Measurements from ENCODE around the gene LPAR3. TPM values are rescaled to one million over a fixed set of nuclear protein-coding genes. Genes with fewer than 3 reads are reported as not detected.

Gene LPAR3
- total RNA-seq, 2 experiments from 2014 or later: 0.74 to 1.1 TPM

DNA sequence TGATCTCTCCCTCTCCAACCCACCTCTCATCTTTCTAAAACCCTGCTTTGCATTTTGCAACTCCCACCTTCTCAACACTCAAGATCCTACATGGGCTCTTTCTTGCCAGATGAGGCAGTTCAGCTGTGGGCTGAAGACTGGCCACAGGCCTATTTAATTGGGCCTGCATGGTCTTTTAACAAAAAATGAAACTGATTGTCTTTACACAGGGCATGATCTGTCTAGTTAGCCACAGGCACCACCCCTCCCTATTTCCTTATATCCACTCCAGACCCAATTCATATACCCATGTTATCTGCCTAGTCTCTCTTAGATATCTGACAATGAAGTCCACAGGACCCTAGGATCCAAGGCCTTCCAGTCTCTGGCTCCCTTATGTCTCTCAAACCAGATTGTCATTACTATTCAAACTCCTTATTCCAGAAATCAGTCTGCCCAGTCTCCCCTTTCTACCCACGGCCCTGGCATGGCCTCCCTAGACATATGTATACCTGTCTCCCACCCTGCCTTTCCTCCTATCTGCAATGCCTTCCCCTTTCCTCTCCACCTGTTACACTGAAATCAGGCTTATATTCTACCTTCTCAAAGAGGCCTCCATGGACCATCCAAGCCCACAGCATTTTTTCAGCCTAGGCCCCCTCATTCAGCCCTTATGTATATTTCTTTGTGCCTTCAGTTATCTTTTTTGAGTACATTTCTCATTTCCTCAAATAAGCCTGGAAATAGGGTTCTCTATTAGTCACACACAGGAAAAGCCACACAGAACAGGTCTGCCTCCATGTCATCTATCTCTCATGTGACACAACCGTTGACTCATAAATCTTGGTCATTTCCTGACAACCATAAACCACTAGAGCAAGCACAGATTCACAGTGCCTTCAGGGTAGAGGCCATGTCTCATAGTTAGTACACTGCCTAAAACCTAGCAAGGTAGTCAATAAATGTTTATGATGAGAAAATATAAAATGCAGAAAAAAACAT is 39.0 kb downstream of the LPAR3 start:
- CTCF ChIA-PET: interaction anchor here (0.6 kb wide), 1 partner anchor 24 kb away, joined by 4 read pairs; no protein-coding TSS in a partner anchor
- Mint-ChIP-seq H3K27me3 (ENCODE audit: low read depth) (no peaks in the 10 kb centered on the region), H3K4me1 (ENCODE audit: low read depth) (peaks cover 35% of the 10 kb centered on the region), H3K36me3 (ENCODE audit: low read depth) (peaks cover 3% of the 10 kb centered on the region), H3K4me3 (no peak overlapping the region), H3K27ac (peak overlapping the region; percentile 80), H3K9me3 (no peaks in the 10 kb centered on the region)
- intact Hi-C loops (cut with micrococcal nuclease): loop anchor here (1.0 to 10.0 kb wide), 12 partner anchors 8 to 1349 kb away; partner anchors contain the start of genes BCL10, LPAR3, MCOLN2 and PRKACB
- peak; percentile 64 for DNase-seq

- Mint-ChIP-seq H3K4me3 (no peak overlapping the region), H3K4me1 (ENCODE audit: low read depth) (peaks cover 40% of the 10 kb centered on the region), H3K27me3 (ENCODE audit: low read depth) (no peaks in the 10 kb centered on the region), H3K36me3 (ENCODE audit: low read depth) (peaks cover 3% of the 10 kb centered on the region), H3K27ac (no peak overlapping the region), H3K9me3 (no peaks in the 10 kb centered on the region)
- no peak for DNase-seq
- CTCF ChIA-PET: no interaction called here
- intact Hi-C loops (cut with micrococcal nuclease): loop anchor here (5.0 to 10.0 kb wide), 3 partner anchors 550 to 1347 kb away; partner anchors contain the start of genes PRKACB and SAMD13
These were observed 41.2 kb downstream of the LPAR3 start for GRCh38 chr1:84851839-84852238.

GRCh38 chr1:84849357-84849975 is 43.5 kb downstream of the LPAR3 start:
- intact Hi-C loops (cut with micrococcal nuclease): no loop called here
- Mint-ChIP-seq H3K9me3 (no peaks in the 10 kb centered on the region), H3K27ac (no peak overlapping the region), H3K36me3 (ENCODE audit: low read depth) (peaks cover 3% of the 10 kb centered on the region), H3K27me3 (ENCODE audit: low read depth) (no peaks in the 10 kb centered on the region), H3K4me1 (ENCODE audit: low read depth) (peaks cover 26% of the 10 kb centered on the region), H3K4me3 (no peak overlapping the region)
- CTCF ChIA-PET: interaction anchor here (2.4 kb wide), 1 partner anchor 86 kb away, joined by 5 read pairs; no protein-coding TSS in a partner anchor
- DNase-seq: no peak

- intact Hi-C loops (cut with micrococcal nuclease): no loop called here
- DNase-seq: peak; percentile 17
- CTCF ChIA-PET: interaction anchor here (0.5 to 2.4 kb wide), 6 partner anchors 16 to 357 kb away, joined by 3 to 5 read pairs (median 4); no protein-coding TSS in a partner anchor
- Mint-ChIP-seq H3K27ac (no peak overlapping the region), H3K36me3 (ENCODE audit: low read depth) (peaks cover 3% of the 10 kb centered on the region), H3K4me1 (ENCODE audit: low read depth) (peaks cover 14% of the 10 kb centered on the region), H3K9me3 (no peaks in the 10 kb centered on the region), H3K27me3 (ENCODE audit: low read depth) (no peaks in the 10 kb centered on the region), H3K4me3 (no peak overlapping the region)
These were observed 45.5 kb downstream of the LPAR3 start for GRCh38 chr1:84847253-84848250.

- CTCF ChIA-PET: interaction anchor here (0.7 kb wide), 1 partner anchor 356 kb away, joined by 3 read pairs; no protein-coding TSS in a partner anchor
- no peak for DNase-seq
- intact Hi-C loops (cut with micrococcal nuclease): no loop called here
- Mint-ChIP-seq H3K27me3 (ENCODE audit: low read depth) (no peaks in the 10 kb centered on the region), H3K9me3 (no peaks in the 10 kb centered on the region), H3K36me3 (ENCODE audit: low read depth) (no peaks in the 10 kb centered on the region), H3K4me1 (ENCODE audit: low read depth) (peaks cover 14% of the 10 kb centered on the region), H3K27ac (no peak overlapping the region), H3K4me3 (no peak overlapping the region)
These were observed 46.6 kb downstream of the LPAR3 start for GRCh38 chr1:84846387-84846786.

GRCh38 chr1:84845357-84845756 is 47.6 kb downstream of the LPAR3 start:
- Mint-ChIP-seq H3K4me1 (ENCODE audit: low read depth) (peaks cover 14% of the 10 kb centered on the region), H3K4me3 (no peak overlapping the region), H3K27me3 (ENCODE audit: low read depth) (no peaks in the 10 kb centered on the region), H3K27ac (no peak overlapping the region), H3K36me3 (ENCODE audit: low read depth) (no peaks in the 10 kb centered on the region), H3K9me3 (no peaks in the 10 kb centered on the region)
- intact Hi-C loops (cut with micrococcal nuclease): no loop called here
- DNase-seq: no peak
- CTCF ChIA-PET: no interaction called here

DNA sequence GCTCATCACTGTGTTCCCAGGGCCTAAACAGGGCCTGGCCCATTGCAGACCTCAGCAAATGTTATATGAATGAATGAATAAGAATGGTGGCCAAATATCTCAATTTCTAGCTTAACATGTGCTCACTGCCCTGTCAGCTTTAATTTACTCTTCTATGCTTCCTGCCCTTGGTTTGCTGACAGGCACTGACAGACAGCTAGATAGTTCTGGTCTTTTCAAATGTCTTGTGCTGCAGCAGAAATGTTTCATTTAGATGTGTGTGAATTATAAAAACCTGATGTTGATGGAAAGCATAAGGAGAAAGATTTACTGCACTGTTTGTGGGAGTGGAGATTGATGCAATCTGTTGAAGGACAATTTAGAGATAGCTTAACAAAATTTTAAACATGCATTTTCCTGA is 48.9 kb downstream of the LPAR3 start:
- no peak overlapping the region for H3K4me3 Mint-ChIP-seq
- no peaks in the 10 kb centered on the region for H3K36me3 Mint-ChIP-seq (ENCODE audit: low read depth)
- H3K4me1 Mint-ChIP-seq (ENCODE audit: low read depth): peaks cover 14% of the 10 kb centered on the region
- H3K27me3 Mint-ChIP-seq (ENCODE audit: low read depth): no peaks in the 10 kb centered on the region
- CTCF ChIA-PET: interaction anchor here (1.7 kb wide), 2 partner anchors 62 to 91 kb away, joined by 4 to 5 read pairs; no protein-coding TSS in a partner anchor
- intact Hi-C loops (cut with micrococcal nuclease): no loop called here
- no peak for DNase-seq
- H3K27ac Mint-ChIP-seq: no peak overlapping the region
- H3K9me3 Mint-ChIP-seq: no peaks in the 10 kb centered on the region

DNA sequence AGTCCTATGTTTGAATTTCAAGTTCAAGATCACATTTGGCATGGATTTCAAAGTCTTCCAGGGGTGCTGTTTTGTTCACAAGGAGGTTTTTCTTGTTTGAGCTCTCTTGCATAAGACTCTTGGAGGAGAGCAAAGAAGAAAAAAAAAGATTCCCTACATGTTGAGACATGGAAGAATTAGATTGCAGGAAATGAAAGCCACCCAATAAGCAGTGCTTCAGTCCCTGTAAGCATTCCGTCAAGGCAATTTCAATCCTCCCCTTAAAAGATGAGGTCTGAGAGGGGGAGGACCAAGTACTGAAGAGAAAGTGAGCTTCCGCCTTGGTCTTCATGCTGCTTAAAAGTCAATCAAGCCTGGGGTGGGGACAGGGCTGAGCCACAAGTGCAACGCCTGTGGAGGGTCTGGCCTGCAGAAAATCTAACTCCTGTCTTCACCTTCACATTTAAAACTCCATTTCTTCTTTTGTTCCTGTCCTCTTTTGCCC is 50.2 kb downstream of the LPAR3 start:
- H3K4me1 Mint-ChIP-seq (ENCODE audit: low read depth): peaks cover 10% of the 10 kb centered on the region
- intact Hi-C loops (cut with micrococcal nuclease): no loop called here
- H3K9me3 Mint-ChIP-seq: no peaks in the 10 kb centered on the region
- no peaks in the 10 kb centered on the region for H3K27me3 Mint-ChIP-seq (ENCODE audit: low read depth)
- CTCF ChIA-PET: interaction anchor here (1.7 kb wide), 2 partner anchors 60 to 92 kb away, joined by 4 to 5 read pairs; no protein-coding TSS in a partner anchor
- H3K36me3 Mint-ChIP-seq (ENCODE audit: low read depth): no peaks in the 10 kb centered on the region
- no peak overlapping the region for H3K4me3 Mint-ChIP-seq
- H3K27ac Mint-ChIP-seq: no peak overlapping the region
- no peak for DNase-seq

- peaks cover 3% of the 10 kb centered on the region for H3K4me1 Mint-ChIP-seq (ENCODE audit: low read depth)
- H3K9me3 Mint-ChIP-seq: no peaks in the 10 kb centered on the region
- no peak overlapping the region for H3K4me3 Mint-ChIP-seq
- intact Hi-C loops (cut with micrococcal nuclease): no loop called here
- DNase-seq: no peak
- no peaks in the 10 kb centered on the region for H3K27me3 Mint-ChIP-seq (ENCODE audit: low read depth)
- H3K36me3 Mint-ChIP-seq (ENCODE audit: low read depth): no peaks in the 10 kb centered on the region
- CTCF ChIA-PET: no interaction called here
- H3K27ac Mint-ChIP-seq: no peak overlapping the region
These were observed 51.0 kb downstream of the LPAR3 start for GRCh38 chr1:84841971-84842370.

GRCh38 chr1:84840346-84840745 is 52.7 kb downstream of the LPAR3 start:
- CTCF ChIA-PET: interaction anchor here (1.0 kb wide), 1 partner anchor 40 kb away, joined by 3 read pairs; no protein-coding TSS in a partner anchor
- H3K27ac Mint-ChIP-seq: no peak overlapping the region
- no peak for DNase-seq
- H3K36me3 Mint-ChIP-seq (ENCODE audit: low read depth): no peaks in the 10 kb centered on the region
- intact Hi-C loops (cut with micrococcal nuclease): no loop called here
- no peak overlapping the region for H3K4me3 Mint-ChIP-seq
- H3K4me1 Mint-ChIP-seq (ENCODE audit: low read depth): peaks cover 2% of the 10 kb centered on the region
- H3K27me3 Mint-ChIP-seq (ENCODE audit: low read depth): no peaks in the 10 kb centered on the region
- H3K9me3 Mint-ChIP-seq: no peaks in the 10 kb centered on the region

- no peaks in the 10 kb centered on the region for H3K9me3 Mint-ChIP-seq
- intact Hi-C loops (cut with micrococcal nuclease): no loop called here
- no peaks in the 10 kb centered on the region for H3K36me3 Mint-ChIP-seq (ENCODE audit: low read depth)
- no peak for DNase-seq
- H3K4me3 Mint-ChIP-seq: no peak overlapping the region
- CTCF ChIA-PET: interaction anchor here (1.0 kb wide), 2 partner anchors 41 to 55 kb away, joined by 3 read pairs; no protein-coding TSS in a partner anchor
- no peaks in the 10 kb centered on the region for H3K27me3 Mint-ChIP-seq (ENCODE audit: low read depth)
- no peak overlapping the region for H3K27ac Mint-ChIP-seq
- peaks cover 4% of the 10 kb centered on the region for H3K4me1 Mint-ChIP-seq (ENCODE audit: low read depth)
These were observed 53.5 kb downstream of the LPAR3 start for GRCh38 chr1:84839544-84839943.

Data from activated naive CD4-positive, alpha-beta T cell treated with anti-CD3 and anti-CD28 coated beads for 36 hours (primary cell).